ENCODE measurements around the gene MYO6. TPM values are rescaled to one million over a fixed set of nuclear protein-coding genes. Genes with fewer than 3 reads are reported as not detected.

Gene MYO6
- total and polyA plus RNA-seq, 2 of the 8 experiments (the other 6 are each of a cell fraction or from before 2014, with no cell fraction given), result 8.3 to 21.9 TPM

- no peak overlapping the region for H3K9ac ChIP-seq (replicated peaks in 1 of 4; ENCODE audit: extremely low read depth in 1 of 4, low read depth in 3 of 4, low read length in 3 of 4)
- FAIRE-seq (no peak), DNase-seq (ENCODE audit: low read depth in 1 of 2, low spot score in 2 of 2) (no peak)
- no peak overlapping the region for H3K18ac ChIP-seq (ENCODE audit: extremely low read depth, low read length)
- no peak overlapping the region for H4K8ac ChIP-seq (ENCODE audit: extremely low read depth, insufficient read depth, low read length)
- H3K9me3 ChIP-seq (ENCODE audit: insufficient read depth in 2 of 2, low read depth in 1 of 2, low read length in 1 of 2), result no peaks in the 10 kb centered on the region
- no peak overlapping the region for H2BK20ac ChIP-seq (ENCODE audit: low read length)
- no peak overlapping the region for H2BK12ac ChIP-seq (ENCODE audit: low read depth, low read length)
- H2AK5ac ChIP-seq (ENCODE audit: low read depth, low read length), result no peak overlapping the region
- no peaks in the 10 kb centered on the region for H3K79me2 ChIP-seq (ENCODE audit: control insufficient read depth in 1 of 2, insufficient read depth in 2 of 2, low read length in 2 of 2)
- H3K4me2 ChIP-seq (ENCODE audit: insufficient read depth in 1 of 2, low read depth in 2 of 2, low read length in 2 of 2), result no peak overlapping the region
- no peak overlapping the region for H2AFZ ChIP-seq (ENCODE audit: low read length)
- POLR2A ChIA-PET (ENCODE audit: partially characterized antibody), result no interaction called here
- H2BK5ac ChIP-seq (ENCODE audit: low read depth, low read length), result no peak overlapping the region
- no peak overlapping the region for H3K4ac ChIP-seq (replicated peaks; ENCODE audit: insufficient read length, low read depth, low read length)
- CTCF ChIA-PET (ENCODE audit: partially characterized antibody), result no interaction called here
- no peak overlapping the region for H3K23ac ChIP-seq (ENCODE audit: insufficient read length)
- H3K56ac ChIP-seq (replicated peaks; ENCODE audit: insufficient read length, low read depth, low read length), result no peak overlapping the region
- H3K4me3 ChIP-seq (ENCODE audit: extremely low read depth in 1 of 4, insufficient read depth in 2 of 4, low read depth in 3 of 4, low read length in 4 of 4), result no peak overlapping the region
- H3K4me1 ChIP-seq (replicated peaks in 1 of 4; ENCODE audit: control insufficient read depth in 3 of 4, insufficient read depth in 4 of 4, low read length in 3 of 4), result no peaks in the 10 kb centered on the region
- TF ChIP-seq EP300 (IDR thresholded peaks at IDR 0.05; ENCODE audit: borderline replicate concordance in 1 of 2, low read depth in 2 of 2, low read length in 2 of 2) (no peak), TAF1 (IDR thresholded peaks at IDR 0.05; ENCODE audit: low read depth, low read length) (no peak), POLR2AphosphoS5 (IDR thresholded peaks at IDR 0.05; ENCODE audit: low read depth, low read length) (no peak), CEBPB (IDR thresholded peaks at IDR 0.05; ENCODE audit: low read depth, low read length) (no peak), SUZ12 (IDR thresholded peaks at IDR 0.05; ENCODE audit: low read length) (no peak), EGR1 (IDR thresholded peaks at IDR 0.05; ENCODE audit: borderline replicate concordance, low read depth, low read length) (no peak), FOSL1 (IDR thresholded peaks at IDR 0.05; ENCODE audit: insufficient read depth, low read depth, low read length) (no peak), CHD1 (IDR thresholded peaks at IDR 0.05; ENCODE audit: low read depth, low read length) (no peak), ASH2L (IDR thresholded peaks at IDR 0.05; ENCODE audit: low read length) (no peak), SP4 (IDR thresholded peaks at IDR 0.05; ENCODE audit: low read length) (no peak), ZNF274 (IDR thresholded peaks at IDR 0.05; ENCODE audit: borderline replicate concordance, extremely low read depth, low read length) (no peak), KDM4A (IDR thresholded peaks at IDR 0.05; ENCODE audit: low read depth, low read length, severe bottlenecking) (no peak)
- no peak overlapping the region for H2BK15ac ChIP-seq (ENCODE audit: low read length)
- no peak overlapping the region for H2BK120ac ChIP-seq (replicated peaks; ENCODE audit: low read depth, low read length)
- H4K20me1 ChIP-seq (replicated peaks in 1 of 2; ENCODE audit: control insufficient read depth in 1 of 2, insufficient read depth in 2 of 2, low read length in 2 of 2), result no peaks in the 10 kb centered on the region
- H3K79me1 ChIP-seq (ENCODE audit: low read depth, low read length), result no peaks in the 10 kb centered on the region
- no peak overlapping the region for H3K27ac ChIP-seq (ENCODE audit: low read depth, low read length)
- no peak overlapping the region for H4K5ac ChIP-seq (ENCODE audit: insufficient read length, low read depth, low read length)
- no peaks in the 10 kb centered on the region for H3K36me3 ChIP-seq (ENCODE audit: control insufficient read depth in 2 of 4, insufficient read depth in 4 of 4, low read length in 3 of 4)
- H3K14ac ChIP-seq (ENCODE audit: insufficient read length), result no peak overlapping the region
- no peaks in the 10 kb centered on the region for H3K27me3 ChIP-seq (replicated peaks in 1 of 4; ENCODE audit: control insufficient read depth in 3 of 4, extremely low read depth in 1 of 4, insufficient read depth in 3 of 4, low read length in 3 of 4)
- no peak overlapping the region for H4K91ac ChIP-seq (replicated peaks; ENCODE audit: insufficient read length, low read length)
- H3K23me2 ChIP-seq (ENCODE audit: low read depth, low read length), result no peaks in the 10 kb centered on the region; the same call in 1 of the 2 replicates
Measured at GRCh38 chr6:75824160-75824559, 75.1 kb downstream of the MYO6 start.

Measured in H1 (cell line).